K562 (cell line): ENCODE measurements around the gene C3orf52. TPM values are rescaled to one million over a fixed set of nuclear protein-coding genes. Genes with fewer than 3 reads are reported as not detected.

ENCODE experiments used
- MGA ChIP-seq: fragments of 450-650 bp; IDR thresholded peaks from 2 replicates; pipeline ENCODE4 v1.6.1; 2016; ENCODE audit warnings: mild to moderate bottlenecking, moderate library complexity
- RBM15 ChIP-seq: fragments of 200-400 bp; formaldehyde crosslinking; IDR thresholded peaks from 2 replicates; pipeline ENCODE4 v1.6.1; 2018; ENCODE audit warnings: mild to moderate bottlenecking, low read length, moderate library complexity; ENCODE audit not compliant: insufficient read depth
- STAT5B ChIP-seq: fragments of 250-450 bp; sonication (Bioruptor Pico); IDR thresholded peaks from 2 replicates; pipeline ENCODE4 v1.8.0; 2021; ENCODE audit warnings: mild to moderate bottlenecking, inconsistent platforms
- ZBED1 ChIP-seq: IDR thresholded peaks from 2 replicates; pipeline ENCODE4 v1.6.1; 2014
- ZBTB17 ChIP-seq: fragments of 450-650 bp; formaldehyde crosslinking; IDR thresholded peaks from 2 replicates; pipeline ENCODE4 v1.4.0; 2020; ENCODE audit warnings: mild to moderate bottlenecking
- ZNF507 ChIP-seq: conservative IDR thresholded peaks from 2 replicates; pipeline ENCODE4 v1.6.1; 2017; ENCODE audit warnings: missing genetic modification characterization, missing compliant biosample characterization
- ZNF583 ChIP-seq: fragments of 250-450 bp; sonication (Bioruptor Pico); IDR thresholded peaks from 2 replicates; pipeline ENCODE4 v1.4.0; 2020
- ZNF707 ChIP-seq: fragments of 250-450 bp; sonication (Bioruptor Pico); conservative IDR thresholded peaks from 2 replicates; pipeline ENCODE4 v1.8.0; 2022; ENCODE audit warnings: inconsistent platforms, mild to moderate bottlenecking, moderate library complexity
- polyA plus RNA-seq, 8 experiments: library from polyadenylated mRNA; depleted of rRNA in 4 of 8; stranded (reverse) in 5 of 8; unstranded in 3 of 8; fragments of >200 nt; fragmentation: Nextera tagmentation in 2 of 8; fragmentation: Illumina TruSeq in 1 of 8; extraction: Ambion mirVana in 2 of 8; extraction: Trizol in 1 of 8; gene quantifications; 2 replicates each; pipeline versions ENCODE4 v1.2.1 to v1.2.3, GENCODE V29; 2011 to 2014; ENCODE audit warnings: inconsistent platforms in 1 of 8, missing spikeins in 1 of 8
- total RNA-seq, 7 experiments: library from RNA; depleted of rRNA in 6 of 7; stranded (reverse); fragments of >200 nt in 6 of 7; fragmentation: Illumina TruSeq in 2 of 7; extraction: Trizol in 2 of 7; gene quantifications; 2 replicates each; pipeline versions ENCODE4 v1.2.1 to v1.2.3, GENCODE V29; 2011 to 2021; ENCODE audit warnings: low replicate concordance in 1 of 7
- TF ChIP-seq, protein P1 (sequence below), 3 experiments: IDR thresholded peaks in 2 of 3; conservative IDR thresholded peaks in 1 of 3; 2 replicates each; pipeline ENCODE4 v1.5.1; 2011 to 2012; ENCODE audit warnings: low read length in 3 of 3, mild to moderate bottlenecking in 3 of 3, control low read depth in 2 of 3, improper control_type of control experiment in 1 of 3, inconsistent platforms in 1 of 3, low read depth in 1 of 3, mixed read lengths in 1 of 3, moderate library complexity in 1 of 3; ENCODE audit not compliant: insufficient read depth in 2 of 3
- TF ChIP-seq, protein P2 (sequence below): sonication (generic); formaldehyde crosslinking; IDR thresholded peaks from 2 replicates; pipeline ENCODE4 v1.8.0; 2022; ENCODE audit warnings: mild to moderate bottlenecking, missing genetic modification reagents, borderline replicate concordance
- TF ChIP-seq, protein P3 (sequence below): sonication (generic); formaldehyde crosslinking; IDR thresholded peaks from 2 replicates; pipeline ENCODE4 v1.9.0; 2022; ENCODE audit warnings: mild to moderate bottlenecking, missing genetic modification reagents

Gene C3orf52
- total and polyA plus RNA-seq, 9 of the 15 experiments (the other 6 are each of a cell fraction or from before 2014, with no cell fraction given) = 2.8 to 6.1 (median 3.8) TPM

DNA sequence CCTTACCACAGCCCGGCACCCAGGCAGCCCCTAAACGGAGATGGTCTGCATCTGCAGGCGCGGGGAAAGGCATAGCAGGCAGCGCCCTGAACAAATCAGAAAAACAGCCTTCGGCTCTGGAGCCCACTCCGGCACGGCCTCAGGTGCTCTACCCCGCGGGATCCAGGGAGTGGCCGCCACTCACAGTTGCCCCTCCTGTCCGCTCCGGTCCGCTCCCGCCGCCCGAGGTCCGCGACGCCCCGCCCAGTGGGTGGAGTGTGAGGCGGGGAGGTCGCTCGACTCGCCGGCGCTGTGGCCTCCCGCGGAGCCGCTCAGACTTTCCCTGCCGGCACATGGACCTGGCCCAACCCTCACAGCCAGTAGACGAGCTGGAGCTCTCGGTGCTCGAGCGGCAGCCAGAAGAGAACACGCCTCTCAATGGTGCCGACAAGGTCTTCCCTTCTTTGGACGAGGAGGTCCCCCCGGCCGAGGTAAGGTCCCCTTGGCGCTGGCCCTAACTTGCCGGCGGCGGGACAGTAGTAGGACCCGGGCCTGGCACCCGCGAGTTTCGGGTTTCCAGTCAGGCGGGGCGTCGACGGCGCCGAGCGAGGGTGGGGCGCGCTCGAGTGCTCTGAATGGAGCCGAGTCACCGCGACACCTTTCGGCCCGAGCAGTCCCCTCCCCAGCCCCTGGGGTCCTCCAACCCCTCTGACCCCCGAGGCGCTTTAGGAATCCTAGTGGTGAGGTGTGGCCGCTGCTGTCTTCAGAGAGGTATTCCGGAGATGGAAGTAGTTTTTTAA, at the start of gene C3orf52 (continued):
- peak; percentile 97 for TF ChIP-seq MGA
- TF ChIP-seq, protein P1, sequence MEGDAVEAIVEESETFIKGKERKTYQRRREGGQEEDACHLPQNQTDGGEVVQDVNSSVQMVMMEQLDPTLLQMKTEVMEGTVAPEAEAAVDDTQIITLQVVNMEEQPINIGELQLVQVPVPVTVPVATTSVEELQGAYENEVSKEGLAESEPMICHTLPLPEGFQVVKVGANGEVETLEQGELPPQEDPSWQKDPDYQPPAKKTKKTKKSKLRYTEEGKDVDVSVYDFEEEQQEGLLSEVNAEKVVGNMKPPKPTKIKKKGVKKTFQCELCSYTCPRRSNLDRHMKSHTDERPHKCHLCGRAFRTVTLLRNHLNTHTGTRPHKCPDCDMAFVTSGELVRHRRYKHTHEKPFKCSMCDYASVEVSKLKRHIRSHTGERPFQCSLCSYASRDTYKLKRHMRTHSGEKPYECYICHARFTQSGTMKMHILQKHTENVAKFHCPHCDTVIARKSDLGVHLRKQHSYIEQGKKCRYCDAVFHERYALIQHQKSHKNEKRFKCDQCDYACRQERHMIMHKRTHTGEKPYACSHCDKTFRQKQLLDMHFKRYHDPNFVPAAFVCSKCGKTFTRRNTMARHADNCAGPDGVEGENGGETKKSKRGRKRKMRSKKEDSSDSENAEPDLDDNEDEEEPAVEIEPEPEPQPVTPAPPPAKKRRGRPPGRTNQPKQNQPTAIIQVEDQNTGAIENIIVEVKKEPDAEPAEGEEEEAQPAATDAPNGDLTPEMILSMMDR (IDR thresholded peaks at IDR 0.05 in 2 of 3, conservative IDR thresholded peaks at IDR 0.05 in 1 of 3; ENCODE audit: insufficient read depth in 2 of 3, low read depth in 1 of 3, low read length in 3 of 3) = 0 out of 6 replicates have a peak, but pooled peaks of 1 of the 3 experiments have one; percentile 3
- no peak for TF ChIP-seq STAT5B (CRISPR knock-in tag)
- TF ChIP-seq ZBTB17 (CRISPR knock-in tag) = 0 out of 2 replicates have a peak, but pooled peaks have one; percentile 39
- TF ChIP-seq RBM15 = no peak
- TF ChIP-seq ZNF507 = no peak
- no peak for TF ChIP-seq ZBED1
- no peak for TF ChIP-seq ZNF707 (CRISPR knock-in tag)
- TF ChIP-seq, protein P2, sequence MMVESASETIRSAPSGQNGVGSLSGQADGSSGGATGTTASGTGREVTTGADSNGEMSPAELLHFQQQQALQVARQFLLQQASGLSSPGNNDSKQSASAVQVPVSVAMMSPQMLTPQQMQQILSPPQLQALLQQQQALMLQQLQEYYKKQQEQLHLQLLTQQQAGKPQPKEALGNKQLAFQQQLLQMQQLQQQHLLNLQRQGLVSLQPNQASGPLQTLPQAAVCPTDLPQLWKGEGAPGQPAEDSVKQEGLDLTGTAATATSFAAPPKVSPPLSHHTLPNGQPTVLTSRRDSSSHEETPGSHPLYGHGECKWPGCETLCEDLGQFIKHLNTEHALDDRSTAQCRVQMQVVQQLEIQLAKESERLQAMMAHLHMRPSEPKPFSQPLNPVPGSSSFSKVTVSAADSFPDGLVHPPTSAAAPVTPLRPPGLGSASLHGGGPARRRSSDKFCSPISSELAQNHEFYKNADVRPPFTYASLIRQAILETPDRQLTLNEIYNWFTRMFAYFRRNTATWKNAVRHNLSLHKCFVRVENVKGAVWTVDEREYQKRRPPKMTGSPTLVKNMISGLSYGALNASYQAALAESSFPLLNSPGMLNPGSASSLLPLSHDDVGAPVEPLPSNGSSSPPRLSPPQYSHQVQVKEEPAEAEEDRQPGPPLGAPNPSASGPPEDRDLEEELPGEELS (CRISPR knock-in tag) = no peak
- TF ChIP-seq ZNF583 (CRISPR knock-in tag) = no peak
- TF ChIP-seq, protein P3, sequence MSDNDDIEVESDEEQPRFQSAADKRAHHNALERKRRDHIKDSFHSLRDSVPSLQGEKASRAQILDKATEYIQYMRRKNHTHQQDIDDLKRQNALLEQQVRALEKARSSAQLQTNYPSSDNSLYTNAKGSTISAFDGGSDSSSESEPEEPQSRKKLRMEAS (CRISPR knock-in tag) = peak; percentile 78
